ENCODE data around the gene SLC25A13. TPM values are rescaled to one million over a fixed set of nuclear protein-coding genes. Genes with fewer than 3 reads are reported as not detected.

The SLC25A13 gene
- 13.7 and 20.9 TPM in 2 replicates for total RNA-seq

GRCh38 chr7:96321658-96322372 is at the start of gene SLC25A13:
SLC25A13 (minus strand) TSS chr7:96322098; CDS start chr7:96321956, 142 bp downstream.

All from nasal cavity respiratory epithelium epithelial cell of viscerocranial mucosa (primary cell).